Bronchial epithelial cell (primary cell): ENCODE data around the gene LRRC70. TPM values are rescaled to one million over a fixed set of nuclear protein-coding genes. Genes with fewer than 3 reads are reported as not detected.

Experiments
- DNase-seq: peaks from one replicate; pipeline ENCODE4 v3.0.0-alpha.2; 2010; ENCODE audit warnings: low read depth
- FAIRE-seq: peaks from 2 replicates; lab custom pipeline; 2011; peaks lifted over from hg19 to GRCh38; lab: Jason Lieb, UNC
- H3K27me3 ChIP-seq: 2 replicates; pipeline ENCODE4 v1.5.1; 2011; ENCODE audit warnings: low read length; ENCODE audit not compliant: control insufficient read depth, insufficient read depth
- H3K36me3 ChIP-seq: 2 replicates; pipeline ENCODE4 v1.5.1; 2011; ENCODE audit warnings: low read length; ENCODE audit not compliant: control insufficient read depth, insufficient read depth
- H3K4me3 ChIP-seq: 2 replicates; pipeline ENCODE4 v1.5.1; 2011; ENCODE audit warnings: mild to moderate bottlenecking, low read depth, low read length, control low read depth
- total RNA-seq: library from RNA; depleted of rRNA; stranded (reverse); fragments of >200 nt; gene quantifications from 2 replicates; pipeline ENCODE4 v1.2.1, GENCODE V29; 2014
- TF ChIP-seq, protein P1 (sequence below): IDR thresholded peaks from 2 replicates; pipeline ENCODE4 v1.5.1; 2011; ENCODE audit warnings: mild to moderate bottlenecking, moderate library complexity, low read length, control low read depth, inconsistent platforms; ENCODE audit not compliant: insufficient read depth, severe bottlenecking

The LRRC70 gene
- total RNA-seq, 1 donor from 2014 or later, result 1.6 TPM

DNA sequence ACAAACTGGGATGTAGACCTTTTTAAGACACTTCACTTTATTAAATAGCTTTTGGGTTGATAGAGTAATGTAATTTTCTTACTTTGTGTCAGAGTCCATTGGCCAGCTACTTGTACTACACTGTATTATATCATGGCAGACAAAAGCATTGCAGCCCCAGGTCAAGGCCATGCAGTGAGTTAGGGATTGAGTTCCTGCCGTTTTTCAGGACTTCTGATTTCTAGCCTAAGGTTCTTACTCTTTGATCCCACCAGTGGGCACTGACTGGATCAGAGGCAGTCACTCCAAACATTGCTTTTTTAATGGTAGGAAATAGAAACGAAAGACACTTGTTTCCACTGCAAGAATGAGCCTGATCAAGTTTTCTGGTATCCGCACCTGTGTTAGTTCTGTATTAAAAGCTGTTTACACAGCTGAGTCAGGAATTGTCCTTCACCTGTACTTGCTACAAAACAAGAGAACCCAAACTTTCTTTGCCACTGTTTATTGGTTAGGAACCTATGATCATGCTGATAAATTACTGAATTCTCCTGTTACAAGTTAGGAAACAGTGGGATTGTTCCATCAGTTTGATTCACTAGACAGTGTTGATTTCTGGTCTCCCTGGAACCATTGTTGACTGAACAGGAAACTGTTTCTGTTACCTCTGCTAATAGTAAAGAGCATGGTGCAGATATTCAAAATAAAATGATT, 22.1 kb downstream of the LRRC70 start:
- DNase-seq, result peak; percentile 15
- Histone ChIP-seq H3K27me3 (no peaks in the 10 kb centered on the region), H3K36me3 (no peaks in the 10 kb centered on the region), H3K4me3 (no peak overlapping the region)
- no peak for FAIRE-seq
- TF ChIP-seq, protein P1, sequence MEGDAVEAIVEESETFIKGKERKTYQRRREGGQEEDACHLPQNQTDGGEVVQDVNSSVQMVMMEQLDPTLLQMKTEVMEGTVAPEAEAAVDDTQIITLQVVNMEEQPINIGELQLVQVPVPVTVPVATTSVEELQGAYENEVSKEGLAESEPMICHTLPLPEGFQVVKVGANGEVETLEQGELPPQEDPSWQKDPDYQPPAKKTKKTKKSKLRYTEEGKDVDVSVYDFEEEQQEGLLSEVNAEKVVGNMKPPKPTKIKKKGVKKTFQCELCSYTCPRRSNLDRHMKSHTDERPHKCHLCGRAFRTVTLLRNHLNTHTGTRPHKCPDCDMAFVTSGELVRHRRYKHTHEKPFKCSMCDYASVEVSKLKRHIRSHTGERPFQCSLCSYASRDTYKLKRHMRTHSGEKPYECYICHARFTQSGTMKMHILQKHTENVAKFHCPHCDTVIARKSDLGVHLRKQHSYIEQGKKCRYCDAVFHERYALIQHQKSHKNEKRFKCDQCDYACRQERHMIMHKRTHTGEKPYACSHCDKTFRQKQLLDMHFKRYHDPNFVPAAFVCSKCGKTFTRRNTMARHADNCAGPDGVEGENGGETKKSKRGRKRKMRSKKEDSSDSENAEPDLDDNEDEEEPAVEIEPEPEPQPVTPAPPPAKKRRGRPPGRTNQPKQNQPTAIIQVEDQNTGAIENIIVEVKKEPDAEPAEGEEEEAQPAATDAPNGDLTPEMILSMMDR, result no peak

DNA sequence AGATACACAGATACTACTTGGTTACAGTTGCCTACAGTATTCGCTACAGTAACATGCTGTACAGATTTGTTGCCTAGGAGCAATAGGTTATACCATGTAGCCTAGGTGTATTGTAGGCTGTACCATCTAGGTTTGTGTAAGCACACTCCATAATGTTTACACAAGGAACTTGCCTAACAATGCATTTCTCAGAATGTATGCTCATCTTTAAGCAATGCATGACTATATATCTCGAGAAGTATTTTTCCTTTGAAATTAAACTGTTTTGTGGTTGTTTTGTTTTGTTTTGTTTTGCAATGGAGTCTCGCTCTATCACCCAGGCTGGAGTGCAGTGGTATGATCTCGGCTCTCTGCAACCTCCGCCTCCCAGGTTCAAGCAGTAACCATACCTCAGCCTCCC, 25.3 kb downstream of the LRRC70 start:
- TF ChIP-seq, protein P1, result no peak
- Histone ChIP-seq H3K36me3 (no peaks in the 10 kb centered on the region), H3K27me3 (no peaks in the 10 kb centered on the region), H3K4me3 (no peak overlapping the region)
- no peak for FAIRE-seq
- DNase-seq, result peak; percentile 27

DNA sequence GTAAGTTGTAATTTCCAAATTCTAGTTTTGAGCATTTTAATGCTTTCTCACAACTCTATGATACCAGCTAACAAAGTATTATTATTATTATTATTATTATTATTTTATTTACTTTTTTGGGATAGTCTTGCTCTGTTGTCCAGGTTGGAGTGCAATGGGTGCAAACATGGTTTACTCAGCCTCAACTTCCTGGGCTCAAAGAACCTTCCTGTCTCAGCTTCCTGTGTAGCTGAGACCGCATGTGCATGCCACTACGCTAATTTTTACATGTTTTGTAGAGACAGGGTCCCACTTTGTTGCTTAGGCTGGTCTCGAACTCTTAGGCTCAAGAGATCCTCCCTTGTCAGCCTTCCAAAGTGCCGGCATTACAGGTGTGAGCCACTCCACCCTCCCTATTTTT, 27.0 kb downstream of the LRRC70 start:
- Histone ChIP-seq H3K36me3 (no peaks in the 10 kb centered on the region), H3K27me3 (no peaks in the 10 kb centered on the region), H3K4me3 (no peak overlapping the region)
- DNase-seq (no peak), FAIRE-seq (no peak)
- TF ChIP-seq, protein P1, result no peak

DNA sequence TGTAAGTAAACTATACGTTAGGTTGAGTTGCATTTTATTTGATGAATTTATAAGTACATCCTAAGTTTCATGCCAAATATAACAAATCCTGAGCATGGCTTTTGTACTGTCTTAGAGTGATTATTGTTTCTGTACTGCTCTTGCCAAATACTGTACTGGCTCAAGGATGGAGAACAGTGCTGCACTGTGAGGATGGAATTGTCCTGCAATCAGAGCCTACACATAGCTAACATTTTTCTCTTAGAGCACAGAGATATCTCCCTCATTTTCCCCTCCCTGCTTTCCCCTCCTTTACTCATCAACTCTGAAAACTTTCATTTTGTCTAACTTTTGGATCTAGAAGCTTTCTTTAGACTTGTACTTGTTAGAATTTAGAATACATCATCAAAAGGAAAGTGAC, 28.3 kb downstream of the LRRC70 start:
- DNase-seq, result no peak
- no peaks in the 10 kb centered on the region for H3K36me3 ChIP-seq
- no peak overlapping the region for H3K4me3 ChIP-seq
- H3K27me3 ChIP-seq, result no peaks in the 10 kb centered on the region
- TF ChIP-seq, protein P1, result no peak
- FAIRE-seq, result no peak

DNA sequence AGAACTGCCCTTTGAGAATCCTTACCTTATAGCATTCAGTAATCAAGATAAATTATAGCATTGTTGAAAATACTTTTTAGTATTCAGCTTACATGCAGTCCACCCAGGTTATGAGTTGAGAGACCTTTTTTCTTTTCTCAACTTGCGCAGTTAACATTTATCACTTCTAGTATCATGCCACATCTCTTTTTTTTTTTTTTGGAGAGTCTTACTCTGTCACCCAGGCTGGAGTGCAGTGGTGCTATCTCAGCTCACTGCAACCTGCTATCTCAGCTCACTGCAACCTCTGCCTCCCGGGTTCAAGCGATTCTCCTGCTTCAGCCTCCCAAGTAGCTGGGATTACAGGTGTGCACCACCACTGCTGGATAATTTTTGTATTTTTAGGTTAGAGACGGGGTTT, 29.0 kb downstream of the LRRC70 start:
- TF ChIP-seq, protein P1, result no peak
- no peaks in the 10 kb centered on the region for H3K36me3 ChIP-seq
- FAIRE-seq (no peak), DNase-seq (no peak)
- no peaks in the 10 kb centered on the region for H3K27me3 ChIP-seq
- H3K4me3 ChIP-seq, result no peak overlapping the region
